Measurements from ENCODE around the gene WDR11. TPM values are rescaled to one million over a fixed set of nuclear protein-coding genes. Genes with fewer than 3 reads are reported as not detected.
A peak's percentile ranks its signal among the peaks of the same experiment; 100 is the strongest.

WDR11 gene
- total and polyA plus RNA-seq, 9 of the 15 experiments (the other 6 are each of a cell fraction or from before 2014, with no cell fraction given): 12.4 to 50.7 (median 23.6) TPM

DNA sequence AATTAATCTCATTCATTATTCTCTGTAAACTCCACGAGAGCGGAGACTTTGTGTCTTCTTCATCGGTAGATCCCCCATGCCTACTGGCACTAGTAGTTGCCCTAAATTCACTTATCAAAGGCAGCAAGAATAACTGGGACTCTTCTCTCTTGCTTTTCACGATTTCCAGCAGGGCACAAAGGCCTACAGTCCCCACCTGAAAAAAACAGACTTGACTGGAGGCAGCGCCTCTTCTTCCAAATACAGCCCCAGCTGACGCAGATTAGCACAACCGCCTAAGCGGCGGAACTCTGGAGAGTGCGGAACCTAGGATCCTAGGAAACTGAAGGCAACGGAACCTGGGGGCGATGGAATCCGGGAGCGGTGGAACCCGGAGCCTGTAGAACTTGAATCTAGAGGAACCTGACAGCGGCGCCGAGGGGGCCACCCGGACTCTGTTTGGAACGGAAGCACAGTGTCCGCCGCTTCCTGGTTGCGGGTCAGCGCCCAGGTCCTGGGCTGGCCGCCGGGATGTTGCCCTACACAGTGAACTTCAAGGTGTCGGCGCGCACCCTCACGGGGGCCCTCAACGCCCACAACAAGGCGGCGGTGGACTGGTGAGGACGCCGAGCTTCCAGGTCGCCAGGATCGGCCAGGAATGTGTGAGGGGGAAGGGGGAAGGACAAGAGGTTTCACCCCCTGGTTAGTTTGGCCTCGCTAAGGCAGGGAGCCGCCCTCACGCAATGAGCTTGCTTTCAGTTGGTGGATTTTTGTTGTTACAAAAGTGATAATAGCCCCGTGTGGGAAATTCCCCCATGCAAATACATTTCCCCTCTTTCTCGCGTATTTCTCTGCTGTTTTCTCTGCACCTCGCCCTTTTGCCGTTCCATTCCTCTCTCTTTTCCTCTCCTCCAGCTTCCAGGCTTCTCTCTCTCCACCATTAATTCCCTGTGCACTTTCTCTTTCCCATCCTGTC is at the start of gene WDR11 (continued):
- TF ChIP-seq, protein P1, sequence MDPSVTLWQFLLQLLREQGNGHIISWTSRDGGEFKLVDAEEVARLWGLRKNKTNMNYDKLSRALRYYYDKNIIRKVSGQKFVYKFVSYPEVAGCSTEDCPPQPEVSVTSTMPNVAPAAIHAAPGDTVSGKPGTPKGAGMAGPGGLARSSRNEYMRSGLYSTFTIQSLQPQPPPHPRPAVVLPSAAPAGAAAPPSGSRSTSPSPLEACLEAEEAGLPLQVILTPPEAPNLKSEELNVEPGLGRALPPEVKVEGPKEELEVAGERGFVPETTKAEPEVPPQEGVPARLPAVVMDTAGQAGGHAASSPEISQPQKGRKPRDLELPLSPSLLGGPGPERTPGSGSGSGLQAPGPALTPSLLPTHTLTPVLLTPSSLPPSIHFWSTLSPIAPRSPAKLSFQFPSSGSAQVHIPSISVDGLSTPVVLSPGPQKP (CRISPR knock-in tag; IDR thresholded peaks at IDR 0.05): no peak
- TF ChIP-seq PATZ1 (CRISPR knock-in tag; IDR thresholded peaks at IDR 0.05; ENCODE audit: borderline replicate concordance) (no peak), CSDE1 (IDR thresholded peaks at IDR 0.05) (no peak), MEF2D (tag; conservative IDR thresholded peaks at IDR 0.05; ENCODE audit: low read depth) (no peak), ZNF445 (CRISPR knock-in tag; IDR thresholded peaks at IDR 0.05; ENCODE audit: low read depth) (no peak), RBM25 (IDR thresholded peaks at IDR 0.05; ENCODE audit: low read depth, low read length, severe bottlenecking) (no peak), TCF7L2 (IDR thresholded peaks at IDR 0.05; ENCODE audit: low read depth, low read length) (no peak), RBFOX2 (IDR thresholded peaks at IDR 0.05; ENCODE audit: low read depth, low read length) (peak; percentile 90), SMARCB1 (IDR thresholded peaks at IDR 0.05; ENCODE audit: insufficient read length, low read depth) (no peak), RBM15 (IDR thresholded peaks at IDR 0.05; ENCODE audit: insufficient read depth, low read length) (no peak), HDAC8 (tag; IDR thresholded peaks at IDR 0.05) (no peak)
- TF ChIP-seq, protein P2, sequence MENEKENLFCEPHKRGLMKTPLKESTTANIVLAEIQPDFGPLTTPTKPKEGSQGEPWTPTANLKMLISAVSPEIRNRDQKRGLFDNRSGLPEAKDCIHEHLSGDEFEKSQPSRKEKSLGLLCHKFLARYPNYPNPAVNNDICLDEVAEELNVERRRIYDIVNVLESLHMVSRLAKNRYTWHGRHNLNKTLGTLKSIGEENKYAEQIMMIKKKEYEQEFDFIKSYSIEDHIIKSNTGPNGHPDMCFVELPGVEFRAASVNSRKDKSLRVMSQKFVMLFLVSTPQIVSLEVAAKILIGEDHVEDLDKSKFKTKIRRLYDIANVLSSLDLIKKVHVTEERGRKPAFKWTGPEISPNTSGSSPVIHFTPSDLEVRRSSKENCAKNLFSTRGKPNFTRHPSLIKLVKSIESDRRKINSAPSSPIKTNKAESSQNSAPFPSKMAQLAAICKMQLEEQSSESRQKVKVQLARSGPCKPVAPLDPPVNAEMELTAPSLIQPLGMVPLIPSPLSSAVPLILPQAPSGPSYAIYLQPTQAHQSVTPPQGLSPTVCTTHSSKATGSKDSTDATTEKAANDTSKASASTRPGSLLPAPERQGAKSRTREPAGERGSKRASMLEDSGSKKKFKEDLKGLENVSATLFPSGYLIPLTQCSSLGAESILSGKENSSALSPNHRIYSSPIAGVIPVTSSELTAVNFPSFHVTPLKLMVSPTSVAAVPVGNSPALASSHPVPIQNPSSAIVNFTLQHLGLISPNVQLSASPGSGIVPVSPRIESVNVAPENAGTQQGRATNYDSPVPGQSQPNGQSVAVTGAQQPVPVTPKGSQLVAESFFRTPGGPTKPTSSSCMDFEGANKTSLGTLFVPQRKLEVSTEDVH (IDR thresholded peaks at IDR 0.05; ENCODE audit: low read depth, partially characterized antibody): peak; percentile 87
- TF ChIP-seq, protein P3, sequence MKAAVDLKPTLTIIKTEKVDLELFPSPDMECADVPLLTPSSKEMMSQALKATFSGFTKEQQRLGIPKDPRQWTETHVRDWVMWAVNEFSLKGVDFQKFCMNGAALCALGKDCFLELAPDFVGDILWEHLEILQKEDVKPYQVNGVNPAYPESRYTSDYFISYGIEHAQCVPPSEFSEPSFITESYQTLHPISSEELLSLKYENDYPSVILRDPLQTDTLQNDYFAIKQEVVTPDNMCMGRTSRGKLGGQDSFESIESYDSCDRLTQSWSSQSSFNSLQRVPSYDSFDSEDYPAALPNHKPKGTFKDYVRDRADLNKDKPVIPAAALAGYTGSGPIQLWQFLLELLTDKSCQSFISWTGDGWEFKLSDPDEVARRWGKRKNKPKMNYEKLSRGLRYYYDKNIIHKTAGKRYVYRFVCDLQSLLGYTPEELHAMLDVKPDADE (conservative IDR thresholded peaks at IDR 0.05; ENCODE audit: control insufficient read depth, low read depth, low read length): peak; percentile 82
- TF ChIP-seq, protein P4, sequence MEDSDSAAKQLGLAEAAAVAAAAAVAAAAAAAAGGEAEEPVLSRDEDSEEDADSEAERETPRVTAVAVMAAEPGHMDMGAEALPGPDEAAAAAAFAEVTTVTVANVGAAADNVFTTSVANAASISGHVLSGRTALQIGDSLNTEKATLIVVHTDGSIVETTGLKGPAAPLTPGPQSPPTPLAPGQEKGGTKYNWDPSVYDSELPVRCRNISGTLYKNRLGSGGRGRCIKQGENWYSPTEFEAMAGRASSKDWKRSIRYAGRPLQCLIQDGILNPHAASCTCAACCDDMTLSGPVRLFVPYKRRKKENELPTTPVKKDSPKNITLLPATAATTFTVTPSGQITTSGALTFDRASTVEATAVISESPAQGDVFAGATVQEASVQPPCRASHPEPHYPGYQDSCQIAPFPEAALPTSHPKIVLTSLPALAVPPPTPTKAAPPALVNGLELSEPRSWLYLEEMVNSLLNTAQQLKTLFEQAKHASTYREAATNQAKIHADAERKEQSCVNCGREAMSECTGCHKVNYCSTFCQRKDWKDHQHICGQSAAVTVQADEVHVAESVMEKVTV (CRISPR knock-in tag; IDR thresholded peaks at IDR 0.05): no peak
- TF ChIP-seq, protein P5, sequence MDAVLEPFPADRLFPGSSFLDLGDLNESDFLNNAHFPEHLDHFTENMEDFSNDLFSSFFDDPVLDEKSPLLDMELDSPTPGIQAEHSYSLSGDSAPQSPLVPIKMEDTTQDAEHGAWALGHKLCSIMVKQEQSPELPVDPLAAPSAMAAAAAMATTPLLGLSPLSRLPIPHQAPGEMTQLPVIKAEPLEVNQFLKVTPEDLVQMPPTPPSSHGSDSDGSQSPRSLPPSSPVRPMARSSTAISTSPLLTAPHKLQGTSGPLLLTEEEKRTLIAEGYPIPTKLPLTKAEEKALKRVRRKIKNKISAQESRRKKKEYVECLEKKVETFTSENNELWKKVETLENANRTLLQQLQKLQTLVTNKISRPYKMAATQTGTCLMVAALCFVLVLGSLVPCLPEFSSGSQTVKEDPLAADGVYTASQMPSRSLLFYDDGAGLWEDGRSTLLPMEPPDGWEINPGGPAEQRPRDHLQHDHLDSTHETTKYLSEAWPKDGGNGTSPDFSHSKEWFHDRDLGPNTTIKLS (IDR thresholded peaks at IDR 0.05; ENCODE audit: borderline replicate concordance, low read depth): no peak

Data from K562 (cell line).